ENCODE measurements around the gene PRPF4. TPM values are rescaled to one million over a fixed set of nuclear protein-coding genes. Genes with fewer than 3 reads are reported as not detected.

Gene PRPF4
- total and polyA plus RNA-seq, 9 of the 15 experiments (the other 6 are each of a cell fraction or from before 2014, with no cell fraction given) = 25.8 to 66.0 (median 39.8) TPM

GRCh38 chr9:113290052-113290607 lies 14.7 kb downstream of the PRPF4 start (continued):
- TF ChIP-seq PML (IDR thresholded peaks at IDR 0.05; ENCODE audit: low read length) = no peak
- TF ChIP-seq ZNF589 (CRISPR knock-in tag; IDR thresholded peaks at IDR 0.05; ENCODE audit: low read depth) = no peak
- no peak for TF ChIP-seq USF1 (CRISPR knock-in tag; IDR thresholded peaks at IDR 0.05)
- TF ChIP-seq, protein P1, sequence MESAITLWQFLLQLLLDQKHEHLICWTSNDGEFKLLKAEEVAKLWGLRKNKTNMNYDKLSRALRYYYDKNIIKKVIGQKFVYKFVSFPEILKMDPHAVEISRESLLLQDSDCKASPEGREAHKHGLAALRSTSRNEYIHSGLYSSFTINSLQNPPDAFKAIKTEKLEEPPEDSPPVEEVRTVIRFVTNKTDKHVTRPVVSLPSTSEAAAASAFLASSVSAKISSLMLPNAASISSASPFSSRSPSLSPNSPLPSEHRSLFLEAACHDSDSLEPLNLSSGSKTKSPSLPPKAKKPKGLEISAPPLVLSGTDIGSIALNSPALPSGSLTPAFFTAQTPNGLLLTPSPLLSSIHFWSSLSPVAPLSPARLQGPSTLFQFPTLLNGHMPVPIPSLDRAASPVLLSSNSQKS (CRISPR knock-in tag; IDR thresholded peaks at IDR 0.05) = no peak
- TF ChIP-seq ZNF12 (CRISPR knock-in tag; IDR thresholded peaks at IDR 0.05) = no peak
- TF ChIP-seq, protein P2, sequence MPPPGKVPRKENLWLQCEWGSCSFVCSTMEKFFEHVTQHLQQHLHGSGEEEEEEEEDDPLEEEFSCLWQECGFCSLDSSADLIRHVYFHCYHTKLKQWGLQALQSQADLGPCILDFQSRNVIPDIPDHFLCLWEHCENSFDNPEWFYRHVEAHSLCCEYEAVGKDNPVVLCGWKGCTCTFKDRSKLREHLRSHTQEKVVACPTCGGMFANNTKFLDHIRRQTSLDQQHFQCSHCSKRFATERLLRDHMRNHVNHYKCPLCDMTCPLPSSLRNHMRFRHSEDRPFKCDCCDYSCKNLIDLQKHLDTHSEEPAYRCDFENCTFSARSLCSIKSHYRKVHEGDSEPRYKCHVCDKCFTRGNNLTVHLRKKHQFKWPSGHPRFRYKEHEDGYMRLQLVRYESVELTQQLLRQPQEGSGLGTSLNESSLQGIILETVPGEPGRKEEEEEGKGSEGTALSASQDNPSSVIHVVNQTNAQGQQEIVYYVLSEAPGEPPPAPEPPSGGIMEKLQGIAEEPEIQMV (tag; conservative IDR thresholded peaks at IDR 0.05; ENCODE audit: low read depth) = no peak
- no peak for TF ChIP-seq NFE2L1 (tag; IDR thresholded peaks at IDR 0.05; ENCODE audit: borderline replicate concordance, low read depth)
- no peak for TF ChIP-seq POLR2AphosphoS2 (IDR thresholded peaks at IDR 0.05; ENCODE audit: low read length)
- TF ChIP-seq HMGN3 (IDR thresholded peaks at IDR 0.05; ENCODE audit: borderline replicate concordance, extremely low read depth, insufficient read length, low read depth, low read length) = no peak
- TF ChIP-seq, protein P3, sequence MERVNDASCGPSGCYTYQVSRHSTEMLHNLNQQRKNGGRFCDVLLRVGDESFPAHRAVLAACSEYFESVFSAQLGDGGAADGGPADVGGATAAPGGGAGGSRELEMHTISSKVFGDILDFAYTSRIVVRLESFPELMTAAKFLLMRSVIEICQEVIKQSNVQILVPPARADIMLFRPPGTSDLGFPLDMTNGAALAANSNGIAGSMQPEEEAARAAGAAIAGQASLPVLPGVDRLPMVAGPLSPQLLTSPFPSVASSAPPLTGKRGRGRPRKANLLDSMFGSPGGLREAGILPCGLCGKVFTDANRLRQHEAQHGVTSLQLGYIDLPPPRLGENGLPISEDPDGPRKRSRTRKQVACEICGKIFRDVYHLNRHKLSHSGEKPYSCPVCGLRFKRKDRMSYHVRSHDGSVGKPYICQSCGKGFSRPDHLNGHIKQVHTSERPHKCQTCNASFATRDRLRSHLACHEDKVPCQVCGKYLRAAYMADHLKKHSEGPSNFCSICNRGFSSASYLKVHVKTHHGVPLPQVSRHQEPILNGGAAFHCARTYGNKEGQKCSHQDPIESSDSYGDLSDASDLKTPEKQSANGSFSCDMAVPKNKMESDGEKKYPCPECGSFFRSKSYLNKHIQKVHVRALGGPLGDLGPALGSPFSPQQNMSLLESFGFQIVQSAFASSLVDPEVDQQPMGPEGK (CRISPR knock-in tag; IDR thresholded peaks at IDR 0.05; ENCODE audit: borderline replicate concordance) = no peak
- TF ChIP-seq, protein P4, sequence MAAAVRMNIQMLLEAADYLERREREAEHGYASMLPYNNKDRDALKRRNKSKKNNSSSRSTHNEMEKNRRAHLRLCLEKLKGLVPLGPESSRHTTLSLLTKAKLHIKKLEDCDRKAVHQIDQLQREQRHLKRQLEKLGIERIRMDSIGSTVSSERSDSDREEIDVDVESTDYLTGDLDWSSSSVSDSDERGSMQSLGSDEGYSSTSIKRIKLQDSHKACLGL (CRISPR knock-in tag; IDR thresholded peaks at IDR 0.05; ENCODE audit: borderline replicate concordance, poor library complexity, severe bottlenecking) = no peak
- TF ChIP-seq COPS2 (conservative IDR thresholded peaks at IDR 0.05) = no peak
- no peak for TF ChIP-seq IFI16 (CRISPR knock-in tag; IDR thresholded peaks at IDR 0.05)
- no peak for TF ChIP-seq NR1H2 (CRISPR knock-in tag; IDR thresholded peaks at IDR 0.05)
- no peak for TF ChIP-seq SMARCE1 (IDR thresholded peaks at IDR 0.05)
- TF ChIP-seq KDM1A (IDR thresholded peaks at IDR 0.05) = no peak
- no peak for TF ChIP-seq ZNF3 (CRISPR knock-in tag; IDR thresholded peaks at IDR 0.05)
- no peak for TF ChIP-seq THRA (IDR thresholded peaks at IDR 0.05)
- TF ChIP-seq DIDO1 (tag; IDR thresholded peaks at IDR 0.05; ENCODE audit: low read depth) = no peak
- peak; percentile 77 for TF ChIP-seq CEBPB (tag; IDR thresholded peaks at IDR 0.05)
- TF ChIP-seq DPF2 (IDR thresholded peaks at IDR 0.05) = peak; percentile 45; the same call in 1 of the 2 replicates
- TF ChIP-seq ZNF785 (CRISPR knock-in tag; IDR thresholded peaks at IDR 0.05) = no peak

Data from K562 (cell line).